ENCODE measurements around the gene BOLA1.
"Not testable (repeated sequence)": the region's sequence is repeated elsewhere in the genome, so short reads cannot be mapped to it uniquely, and the experiment has no call there.

BOLA1 gene

GRCh38 chr1:149899460-149900284, at the start of gene BOLA1:
Gene BOLA1 (plus strand): TSS chr1:149899568. CDS start chr1:149900060, 492 bp downstream.
- DNase-seq (ENCODE audit: low read depth), result peak; percentile 71
- H3K4me3 ChIP-seq (ENCODE audit: low read depth, low read length), result peak within 1 kb of the TSS; percentile 57

- H3K4me3 ChIP-seq (ENCODE audit: low read depth, low read length), result peak overlapping the region; percentile 64
- no peak for DNase-seq (ENCODE audit: low read depth)
Observed at GRCh38 chr1:149849947-149850360, 49.4 kb upstream of the BOLA1 start.

- DNase-seq (ENCODE audit: low read depth); H3K4me3 ChIP-seq (ENCODE audit: low read depth, low read length): not testable (repeated sequence)
Observed at GRCh38 chr1:149850732-149851345, 48.5 kb upstream of the BOLA1 start.

GRCh38 chr1:149851585-149852213, 47.7 kb upstream of the BOLA1 start:
- not testable (repeated sequence) for DNase-seq (ENCODE audit: low read depth); H3K4me3 ChIP-seq (ENCODE audit: low read depth, low read length)

- H3K4me3 ChIP-seq (ENCODE audit: low read depth, low read length); DNase-seq (ENCODE audit: low read depth): not testable (repeated sequence)
Observed at GRCh38 chr1:149852263-149852662, 47.1 kb upstream of the BOLA1 start.

- H3K4me3 ChIP-seq (ENCODE audit: low read depth, low read length); DNase-seq (ENCODE audit: low read depth): not testable (repeated sequence)
Observed at GRCh38 chr1:149860271-149860670, 39.1 kb upstream of the BOLA1 start.

- DNase-seq (ENCODE audit: low read depth); H3K4me3 ChIP-seq (ENCODE audit: low read depth, low read length): not testable (repeated sequence)
Observed at GRCh38 chr1:149860684-149861496, 38.5 kb upstream of the BOLA1 start.

- not testable (repeated sequence) for H3K4me3 ChIP-seq (ENCODE audit: low read depth, low read length); DNase-seq (ENCODE audit: low read depth)
Observed at GRCh38 chr1:149861497-149862054, 37.8 kb upstream of the BOLA1 start.

- DNase-seq (ENCODE audit: low read depth); H3K4me3 ChIP-seq (ENCODE audit: low read depth, low read length): not testable (repeated sequence)
Observed at GRCh38 chr1:149866887-149867286, 32.5 kb upstream of the BOLA1 start.

GRCh38 chr1:149873060-149873459, 26.3 kb upstream of the BOLA1 start:
- not testable (repeated sequence) for DNase-seq (ENCODE audit: low read depth); H3K4me3 ChIP-seq (ENCODE audit: low read depth, low read length)

GRCh38 chr1:149877211-149877946, 22.0 kb upstream of the BOLA1 start:
- no peak overlapping the region for H3K4me3 ChIP-seq (ENCODE audit: low read depth, low read length)
- no peak for DNase-seq (ENCODE audit: low read depth)

GRCh38 chr1:149879556-149879955, 19.8 kb upstream of the BOLA1 start:
- no peak for DNase-seq (ENCODE audit: low read depth)
- H3K4me3 ChIP-seq (ENCODE audit: low read depth, low read length), result no peak overlapping the region

GRCh38 chr1:149881876-149882275, 17.5 kb upstream of the BOLA1 start:
- no peak overlapping the region for H3K4me3 ChIP-seq (ENCODE audit: low read depth, low read length)
- no peak for DNase-seq (ENCODE audit: low read depth)

- no peak for DNase-seq (ENCODE audit: low read depth)
Observed at GRCh38 chr1:149883598-149884247, 15.6 kb upstream of the BOLA1 start.

GRCh38 chr1:149884433-149885338, 14.7 kb upstream of the BOLA1 start:
- no peak for DNase-seq (ENCODE audit: low read depth)
- peak overlapping the region; percentile 76 for H3K4me3 ChIP-seq (ENCODE audit: low read depth, low read length)

More at GRCh38 chr1:149883598-149884247, 15.6 kb upstream of the BOLA1 start:
- no peak overlapping the region for H3K4me3 ChIP-seq (ENCODE audit: low read depth, low read length)

GRCh38 chr1:149885339-149886120, 13.8 kb upstream of the BOLA1 start:
- no peak for DNase-seq (ENCODE audit: low read depth)
- peak overlapping the region; percentile 76 for H3K4me3 ChIP-seq (ENCODE audit: low read depth, low read length)
